WTC11 (cell line): ENCODE data around the gene ARHGAP18. TPM values are rescaled to one million over a fixed set of nuclear protein-coding genes. Genes with fewer than 3 reads are reported as not detected.

Experiments used
- ATAC-seq: fragments of 200-7000 bp; cut with Tn5 transposase; 2 replicates; pipeline ENCODE4 v1.10.0; 2021; ENCODE audit warnings: mild to moderate bottlenecking, moderate library complexity
- CTCF ChIA-PET: fragments of 300-600 bp; sonication (Branson Sonifier 250); formaldehyde crosslinking; loops from one replicate; lab custom pipeline; 2021; ENCODE audit warnings: antibody characterized with exemption; lab: Charles Lee
- POLR2A ChIA-PET: fragments of 350-600 bp; sonication (Branson Sonifier 250); formaldehyde crosslinking; loops from one replicate; lab custom pipeline; 2021; ENCODE audit warnings: antibody characterized with exemption; lab: Charles Lee
- DNase-seq: peaks from one replicate; pipeline ENCODE4 v3.0.0; 2021; ENCODE audit warnings: low spot score
- H3K27ac Mint-ChIP-seq: 2 replicates; pipeline ENCODE4 v1.8.0; 2021; ENCODE audit warnings: mixed read lengths
- H3K27me3 Mint-ChIP-seq: 2 replicates; pipeline ENCODE4 v1.8.0; 2021; ENCODE audit warnings: low read depth, mild to moderate bottlenecking, moderate library complexity, mixed read lengths
- H3K36me3 Mint-ChIP-seq: 2 replicates; pipeline ENCODE4 v1.8.0; 2021; ENCODE audit warnings: mixed read lengths
- H3K4me1 Mint-ChIP-seq: 2 replicates; pipeline ENCODE4 v1.8.0; 2022; ENCODE audit warnings: mixed read lengths
- H3K4me3 Mint-ChIP-seq: 2 replicates; pipeline ENCODE4 v1.8.0; 2021; ENCODE audit warnings: mild to moderate bottlenecking, moderate library complexity, mixed read lengths
- H3K9me3 Mint-ChIP-seq: 2 replicates; pipeline ENCODE4 v1.8.0; 2021; ENCODE audit warnings: mixed read lengths
- ESRRA ChIP-seq: sonication (generic); formaldehyde crosslinking; IDR thresholded peaks from 2 replicates; pipeline ENCODE4 v1.8.1; 2022; ENCODE audit warnings: mild to moderate bottlenecking, missing genetic modification reagents, borderline replicate concordance
- IRF2 ChIP-seq: sonication (generic); formaldehyde crosslinking; IDR thresholded peaks from 2 replicates; pipeline ENCODE4 v1.8.0; 2022; ENCODE audit warnings: low read depth, missing genetic modification reagents, borderline replicate concordance
- JAZF1 ChIP-seq: fragments of 250-450 bp; sonication (Bioruptor Pico); IDR thresholded peaks from 2 replicates; pipeline ENCODE4 v1.9.0; 2021; ENCODE audit warnings: moderate library complexity, mild to moderate bottlenecking, inconsistent platforms
- KAT7 ChIP-seq: sonication (generic); formaldehyde crosslinking; IDR thresholded peaks from 2 replicates; pipeline ENCODE4 v1.8.1; 2023; ENCODE audit warnings: missing genetic modification reagents, mild to moderate bottlenecking, borderline replicate concordance
- RELA ChIP-seq: sonication (generic); formaldehyde crosslinking; IDR thresholded peaks from 2 replicates; pipeline ENCODE4 v1.8.1; 2022; ENCODE audit warnings: missing genetic modification reagents, mild to moderate bottlenecking, borderline replicate concordance
- ZNF317 ChIP-seq: sonication (generic); formaldehyde crosslinking; IDR thresholded peaks from 2 replicates; pipeline ENCODE4 v1.8.1; 2023; ENCODE audit warnings: low read depth, mild to moderate bottlenecking, moderate library complexity, missing genetic modification reagents, borderline replicate concordance
- ZNF396 ChIP-seq: fragments of 250-450 bp; sonication (Bioruptor Pico); IDR thresholded peaks from 2 replicates; pipeline ENCODE4 v1.8.0; 2021; ENCODE audit warnings: mild to moderate bottlenecking, moderate library complexity, borderline replicate concordance
- ZNF423 ChIP-seq: fragments of 250-450 bp; sonication (Bioruptor Pico); IDR thresholded peaks from 2 replicates; pipeline ENCODE4 v2.1.2; 2022; ENCODE audit warnings: mild to moderate bottlenecking, moderate library complexity
- total RNA-seq: library from RNA; stranded (reverse); gene quantifications from 3 replicates; pipeline ENCODE4 v1.2.3, GENCODE V29; 2021
- TF ChIP-seq, protein P1 (sequence below): sonication (generic); formaldehyde crosslinking; IDR thresholded peaks from 2 replicates; pipeline ENCODE4 v1.8.1; 2022; ENCODE audit warnings: low read depth, mild to moderate bottlenecking, moderate library complexity, missing genetic modification reagents, borderline replicate concordance
- TF ChIP-seq, protein P2 (sequence below): sonication (generic); formaldehyde crosslinking; IDR thresholded peaks from 2 replicates; pipeline ENCODE4 v1.8.1; 2023; ENCODE audit warnings: mild to moderate bottlenecking, missing genetic modification reagents, borderline replicate concordance
- TF ChIP-seq, protein P3 (sequence below): fragments of 200-600 bp; IDR thresholded peaks from 2 replicates; pipeline ENCODE4 v1.8.0; 2022; ENCODE audit warnings: antibody characterized with exemption
- TF ChIP-seq, protein P4 (sequence below): sonication (generic); formaldehyde crosslinking; conservative IDR thresholded peaks from 2 replicates; pipeline ENCODE4 v1.8.1; 2022; ENCODE audit warnings: mild to moderate bottlenecking, missing genetic modification reagents
- TF ChIP-seq, protein P5 (sequence below): fragments of 250-450 bp; sonication (Bioruptor Pico); conservative IDR thresholded peaks from 2 replicates; pipeline ENCODE4 v1.9.0; 2021; ENCODE audit warnings: mild to moderate bottlenecking

Gene ARHGAP18
- total RNA-seq, 1 experiment from 2014 or later, result 4.6 TPM

DNA sequence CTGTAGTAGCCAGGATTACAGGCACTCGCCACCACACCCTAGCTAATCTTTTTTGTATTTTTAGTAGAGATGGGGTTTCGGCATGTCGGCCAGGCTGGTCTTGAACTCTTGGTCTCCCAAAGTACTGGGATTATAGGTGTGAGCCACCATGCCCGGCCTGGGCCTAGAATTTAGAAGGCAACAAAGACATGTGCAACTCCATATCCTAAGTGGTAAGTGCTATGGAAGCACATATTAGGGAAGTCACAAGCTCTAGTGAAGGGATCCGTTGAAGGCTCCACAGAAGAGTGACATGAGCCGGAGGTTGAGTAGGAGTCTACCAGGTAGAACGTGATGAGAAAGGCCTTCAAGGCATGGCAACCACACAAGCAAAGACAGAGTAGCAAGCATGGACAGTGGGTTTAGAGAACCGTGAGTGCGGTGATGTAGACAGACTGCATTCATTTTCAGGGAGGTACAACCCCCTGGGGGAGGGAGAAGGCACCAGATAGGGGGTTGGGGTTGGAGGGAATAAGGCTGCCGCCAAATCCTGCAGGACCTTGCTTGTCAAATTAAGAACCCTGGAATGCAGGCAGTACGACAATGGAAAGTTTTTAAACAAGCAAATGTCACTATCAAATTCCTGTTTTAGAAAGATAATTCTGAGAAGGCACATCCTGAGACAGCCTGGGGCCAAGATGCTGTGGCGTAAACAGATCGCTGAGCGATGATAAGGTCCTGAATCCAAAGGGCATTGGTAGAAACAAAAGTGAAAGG is 50.2 kb downstream of the ARHGAP18 start:
- H3K4me1 Mint-ChIP-seq, result peaks cover 28% of the 10 kb centered on the region
- no peaks in the 10 kb centered on the region for H3K36me3 Mint-ChIP-seq
- ChIA-PET POLR2A (no interaction called here), CTCF (no interaction called here)
- DNase-seq (no peak), ATAC-seq (no peak)
- no peaks in the 10 kb centered on the region for H3K9me3 Mint-ChIP-seq
- H3K4me3 Mint-ChIP-seq, result no peak overlapping the region
- H3K27ac Mint-ChIP-seq, result peak overlapping the region; percentile 7; the same call in 1 of the 2 replicates
- no peaks in the 10 kb centered on the region for H3K27me3 Mint-ChIP-seq
- TF ChIP-seq, protein P1, sequence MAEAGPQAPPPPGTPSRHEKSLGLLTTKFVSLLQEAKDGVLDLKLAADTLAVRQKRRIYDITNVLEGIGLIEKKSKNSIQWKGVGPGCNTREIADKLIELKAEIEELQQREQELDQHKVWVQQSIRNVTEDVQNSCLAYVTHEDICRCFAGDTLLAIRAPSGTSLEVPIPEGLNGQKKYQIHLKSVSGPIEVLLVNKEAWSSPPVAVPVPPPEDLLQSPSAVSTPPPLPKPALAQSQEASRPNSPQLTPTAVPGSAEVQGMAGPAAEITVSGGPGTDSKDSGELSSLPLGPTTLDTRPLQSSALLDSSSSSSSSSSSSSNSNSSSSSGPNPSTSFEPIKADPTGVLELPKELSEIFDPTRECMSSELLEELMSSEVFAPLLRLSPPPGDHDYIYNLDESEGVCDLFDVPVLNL (CRISPR knock-in tag), result no peak
- no peak for TF ChIP-seq ZNF396 (CRISPR knock-in tag)
- no peak for TF ChIP-seq ZNF317 (CRISPR knock-in tag)
- TF ChIP-seq, protein P2, sequence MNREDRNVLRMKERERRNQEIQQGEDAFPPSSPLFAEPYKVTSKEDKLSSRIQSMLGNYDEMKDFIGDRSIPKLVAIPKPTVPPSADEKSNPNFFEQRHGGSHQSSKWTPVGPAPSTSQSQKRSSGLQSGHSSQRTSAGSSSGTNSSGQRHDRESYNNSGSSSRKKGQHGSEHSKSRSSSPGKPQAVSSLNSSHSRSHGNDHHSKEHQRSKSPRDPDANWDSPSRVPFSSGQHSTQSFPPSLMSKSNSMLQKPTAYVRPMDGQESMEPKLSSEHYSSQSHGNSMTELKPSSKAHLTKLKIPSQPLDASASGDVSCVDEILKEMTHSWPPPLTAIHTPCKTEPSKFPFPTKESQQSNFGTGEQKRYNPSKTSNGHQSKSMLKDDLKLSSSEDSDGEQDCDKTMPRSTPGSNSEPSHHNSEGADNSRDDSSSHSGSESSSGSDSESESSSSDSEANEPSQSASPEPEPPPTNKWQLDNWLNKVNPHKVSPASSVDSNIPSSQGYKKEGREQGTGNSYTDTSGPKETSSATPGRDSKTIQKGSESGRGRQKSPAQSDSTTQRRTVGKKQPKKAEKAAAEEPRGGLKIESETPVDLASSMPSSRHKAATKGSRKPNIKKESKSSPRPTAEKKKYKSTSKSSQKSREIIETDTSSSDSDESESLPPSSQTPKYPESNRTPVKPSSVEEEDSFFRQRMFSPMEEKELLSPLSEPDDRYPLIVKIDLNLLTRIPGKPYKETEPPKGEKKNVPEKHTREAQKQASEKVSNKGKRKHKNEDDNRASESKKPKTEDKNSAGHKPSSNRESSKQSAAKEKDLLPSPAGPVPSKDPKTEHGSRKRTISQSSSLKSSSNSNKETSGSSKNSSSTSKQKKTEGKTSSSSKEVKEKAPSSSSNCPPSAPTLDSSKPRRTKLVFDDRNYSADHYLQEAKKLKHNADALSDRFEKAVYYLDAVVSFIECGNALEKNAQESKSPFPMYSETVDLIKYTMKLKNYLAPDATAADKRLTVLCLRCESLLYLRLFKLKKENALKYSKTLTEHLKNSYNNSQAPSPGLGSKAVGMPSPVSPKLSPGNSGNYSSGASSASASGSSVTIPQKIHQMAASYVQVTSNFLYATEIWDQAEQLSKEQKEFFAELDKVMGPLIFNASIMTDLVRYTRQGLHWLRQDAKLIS (CRISPR knock-in tag), result no peak
- no peak for TF ChIP-seq IRF2
- TF ChIP-seq ESRRA (CRISPR knock-in tag), result no peak
- no peak for TF ChIP-seq ZNF423 (CRISPR knock-in tag)
- no peak for TF ChIP-seq KAT7 (CRISPR knock-in tag)
- TF ChIP-seq, protein P3, sequence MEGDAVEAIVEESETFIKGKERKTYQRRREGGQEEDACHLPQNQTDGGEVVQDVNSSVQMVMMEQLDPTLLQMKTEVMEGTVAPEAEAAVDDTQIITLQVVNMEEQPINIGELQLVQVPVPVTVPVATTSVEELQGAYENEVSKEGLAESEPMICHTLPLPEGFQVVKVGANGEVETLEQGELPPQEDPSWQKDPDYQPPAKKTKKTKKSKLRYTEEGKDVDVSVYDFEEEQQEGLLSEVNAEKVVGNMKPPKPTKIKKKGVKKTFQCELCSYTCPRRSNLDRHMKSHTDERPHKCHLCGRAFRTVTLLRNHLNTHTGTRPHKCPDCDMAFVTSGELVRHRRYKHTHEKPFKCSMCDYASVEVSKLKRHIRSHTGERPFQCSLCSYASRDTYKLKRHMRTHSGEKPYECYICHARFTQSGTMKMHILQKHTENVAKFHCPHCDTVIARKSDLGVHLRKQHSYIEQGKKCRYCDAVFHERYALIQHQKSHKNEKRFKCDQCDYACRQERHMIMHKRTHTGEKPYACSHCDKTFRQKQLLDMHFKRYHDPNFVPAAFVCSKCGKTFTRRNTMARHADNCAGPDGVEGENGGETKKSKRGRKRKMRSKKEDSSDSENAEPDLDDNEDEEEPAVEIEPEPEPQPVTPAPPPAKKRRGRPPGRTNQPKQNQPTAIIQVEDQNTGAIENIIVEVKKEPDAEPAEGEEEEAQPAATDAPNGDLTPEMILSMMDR, result no peak

DNA sequence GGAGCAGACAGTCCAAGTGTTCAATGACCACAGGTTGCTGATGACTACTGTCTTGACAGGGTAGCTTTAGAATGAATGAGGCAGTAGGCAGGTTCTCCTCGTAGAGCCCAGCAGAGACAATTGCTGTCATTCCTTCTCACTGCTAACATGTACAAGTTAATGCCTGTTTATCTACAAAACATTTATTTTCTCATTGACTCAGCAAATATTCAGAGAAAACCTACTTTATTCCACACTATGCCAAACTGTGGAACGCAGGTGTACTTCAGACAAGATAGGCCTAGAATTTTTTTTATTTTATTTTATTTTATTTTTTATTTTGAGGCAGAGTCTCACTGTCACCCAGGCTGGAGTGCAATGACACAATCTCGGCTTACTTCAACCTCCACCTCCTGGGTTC is 50.8 kb downstream of the ARHGAP18 start:
- H3K9me3 Mint-ChIP-seq, result no peaks in the 10 kb centered on the region
- POLR2A ChIA-PET, result no interaction called here
- no peaks in the 10 kb centered on the region for H3K36me3 Mint-ChIP-seq
- ATAC-seq (no peak), DNase-seq (no peak)
- TF ChIP-seq JAZF1 (CRISPR knock-in tag) (no peak), RELA (no peak), ZNF317 (CRISPR knock-in tag) (no peak)
- TF ChIP-seq, protein P4, sequence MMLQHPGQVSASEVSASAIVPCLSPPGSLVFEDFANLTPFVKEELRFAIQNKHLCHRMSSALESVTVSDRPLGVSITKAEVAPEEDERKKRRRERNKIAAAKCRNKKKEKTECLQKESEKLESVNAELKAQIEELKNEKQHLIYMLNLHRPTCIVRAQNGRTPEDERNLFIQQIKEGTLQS, result no peak
- H3K27me3 Mint-ChIP-seq, result no peaks in the 10 kb centered on the region
- CTCF ChIA-PET, result interaction anchor here (0.7 kb wide), 1 partner anchor 12 kb away, joined by 3 read pairs; no protein-coding TSS in a partner anchor
- H3K4me1 Mint-ChIP-seq, result peaks cover 28% of the 10 kb centered on the region
- H3K27ac Mint-ChIP-seq, result no peak overlapping the region
- H3K4me3 Mint-ChIP-seq, result no peak overlapping the region

DNA sequence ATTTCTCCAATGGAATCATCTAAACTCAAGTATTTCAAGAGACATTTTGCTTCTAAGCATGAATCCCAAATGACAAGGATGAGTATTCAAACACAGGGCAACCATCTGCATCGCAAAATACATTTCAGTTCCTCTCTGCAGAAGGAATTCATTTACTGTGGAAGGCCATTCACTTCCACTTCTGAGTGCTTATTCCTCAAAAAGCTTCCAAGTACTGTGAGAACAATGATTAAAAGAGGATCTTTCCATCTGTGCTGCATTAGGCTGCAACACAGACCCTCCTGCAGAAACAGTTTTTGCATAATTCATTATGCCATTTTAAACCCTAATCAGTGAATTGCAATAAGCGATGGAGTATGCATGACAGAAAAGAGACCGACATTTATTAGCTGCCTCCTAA is 52.5 kb downstream of the ARHGAP18 start:
- peaks cover 28% of the 10 kb centered on the region for H3K4me1 Mint-ChIP-seq
- TF ChIP-seq, protein P5, sequence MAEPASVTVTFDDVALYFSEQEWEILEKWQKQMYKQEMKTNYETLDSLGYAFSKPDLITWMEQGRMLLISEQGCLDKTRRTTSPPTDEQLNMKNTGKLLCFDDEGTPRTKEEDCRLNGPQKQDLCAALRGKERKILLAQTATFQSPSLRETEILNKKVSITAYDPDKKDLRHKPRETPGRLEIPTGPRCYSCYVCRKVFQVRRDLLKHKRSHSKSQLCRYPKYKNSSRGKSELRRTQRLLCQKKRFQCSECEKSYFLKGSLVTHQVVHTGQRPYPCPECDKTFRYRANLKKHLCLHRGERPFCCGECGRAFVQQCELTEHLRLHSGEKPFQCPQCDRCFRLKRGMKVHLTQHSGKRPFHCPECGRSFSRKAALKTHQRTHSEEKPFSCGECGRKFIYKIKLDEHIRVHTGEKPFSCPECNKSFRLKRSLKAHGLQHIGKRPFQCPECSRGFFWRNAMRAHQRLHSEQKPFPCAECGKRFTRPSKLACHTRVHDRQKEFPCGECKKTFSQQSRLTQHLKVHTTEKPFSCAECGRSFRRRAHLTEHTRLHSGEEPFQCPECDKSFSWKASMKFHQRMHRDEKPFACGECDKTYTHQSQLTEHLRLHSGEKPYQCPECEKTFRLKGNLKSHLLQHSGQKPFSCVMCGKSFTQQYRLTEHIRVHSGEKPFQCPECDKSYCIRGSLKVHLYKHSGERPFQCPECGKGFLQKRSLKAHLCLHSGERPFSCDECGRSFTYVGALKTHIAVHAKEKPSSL (CRISPR knock-in tag), result no peak
- no peak for TF ChIP-seq RELA
- TF ChIP-seq, all 79 proteins: peak for 0
- ATAC-seq (no peak), DNase-seq (no peak)
- ChIA-PET CTCF (no interaction called here), POLR2A (no interaction called here)
- H3K27me3 Mint-ChIP-seq, result no peaks in the 10 kb centered on the region
- H3K9me3 Mint-ChIP-seq, result no peaks in the 10 kb centered on the region
- H3K4me3 Mint-ChIP-seq, result no peak overlapping the region
- no peak overlapping the region for H3K27ac Mint-ChIP-seq
- H3K36me3 Mint-ChIP-seq, result no peaks in the 10 kb centered on the region
